IPS DF 19.7 (cell line): ENCODE results near the gene TPCN2.
"Not testable (repeated sequence)": the region's sequence is repeated elsewhere in the genome, so short reads cannot be mapped to it uniquely, and the experiment has no call there.

Experiments used
- DNase-seq: peaks from one replicate; pipeline ENCODE4 v3.0.0-alpha.2; 2013; ENCODE audit warnings: low read depth, low spot score

Gene TPCN2

GRCh38 chr11:69075421-69076128, 26.8 kb downstream of the TPCN2 start:
- no peak for DNase-seq

DNA sequence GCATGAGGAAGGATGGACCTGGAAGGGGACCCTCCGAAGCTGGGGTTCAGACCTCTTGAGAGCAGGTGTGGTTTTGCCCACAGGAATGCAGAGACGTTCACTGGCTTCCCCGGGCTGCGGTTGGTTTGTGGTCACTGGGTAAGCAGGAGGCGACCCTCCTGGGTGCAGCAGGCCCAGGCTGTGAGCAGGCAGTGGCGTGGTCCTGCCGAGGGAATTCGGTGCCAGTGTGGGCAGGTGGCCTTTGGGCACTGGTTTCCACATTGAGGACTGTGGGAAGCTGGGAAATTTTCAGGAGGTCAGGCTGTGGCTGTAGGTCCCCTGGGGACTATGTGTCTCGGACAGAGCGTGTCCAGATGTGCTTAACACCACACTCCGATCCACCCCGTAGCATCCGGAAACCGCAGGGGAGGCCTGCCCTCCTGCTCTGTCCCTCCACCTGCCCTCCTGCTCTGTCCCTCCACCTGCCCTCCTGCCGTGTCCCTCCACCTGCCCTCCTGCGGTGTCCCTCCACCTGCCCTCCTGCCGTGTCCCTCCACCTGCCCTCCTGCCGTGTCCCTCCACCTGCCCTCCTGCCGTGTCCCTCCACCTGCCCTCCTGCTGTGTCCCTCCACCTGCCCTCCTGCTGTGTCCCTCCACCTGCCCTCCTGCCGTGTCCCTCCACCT, 27.5 kb downstream of the TPCN2 start:
- DNase-seq, result no peak

DNA sequence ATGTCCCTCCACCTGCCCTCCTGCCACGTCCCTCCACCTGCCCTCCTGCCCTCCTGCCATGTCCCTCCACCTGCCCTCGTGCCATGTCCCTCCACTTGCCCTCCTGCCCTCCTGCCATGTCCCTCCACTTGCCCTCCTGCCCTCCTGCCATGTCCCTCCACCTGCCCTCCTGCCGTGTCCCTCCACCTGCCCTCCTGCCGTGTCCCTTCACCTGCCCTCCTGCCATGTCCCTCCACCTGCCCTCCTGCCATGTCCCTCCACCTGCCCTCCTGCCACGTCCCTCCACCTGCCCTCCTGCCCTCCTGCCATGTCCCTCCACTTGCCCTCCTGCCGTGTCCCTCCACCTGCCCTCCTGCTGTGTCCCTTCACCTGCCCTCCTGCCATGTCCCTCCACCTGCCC, 28.2 kb downstream of the TPCN2 start:
- DNase-seq, result not testable (repeated sequence)

GRCh38 chr11:69078508-69078907, 29.8 kb downstream of the TPCN2 start:
- no peak for DNase-seq

DNA sequence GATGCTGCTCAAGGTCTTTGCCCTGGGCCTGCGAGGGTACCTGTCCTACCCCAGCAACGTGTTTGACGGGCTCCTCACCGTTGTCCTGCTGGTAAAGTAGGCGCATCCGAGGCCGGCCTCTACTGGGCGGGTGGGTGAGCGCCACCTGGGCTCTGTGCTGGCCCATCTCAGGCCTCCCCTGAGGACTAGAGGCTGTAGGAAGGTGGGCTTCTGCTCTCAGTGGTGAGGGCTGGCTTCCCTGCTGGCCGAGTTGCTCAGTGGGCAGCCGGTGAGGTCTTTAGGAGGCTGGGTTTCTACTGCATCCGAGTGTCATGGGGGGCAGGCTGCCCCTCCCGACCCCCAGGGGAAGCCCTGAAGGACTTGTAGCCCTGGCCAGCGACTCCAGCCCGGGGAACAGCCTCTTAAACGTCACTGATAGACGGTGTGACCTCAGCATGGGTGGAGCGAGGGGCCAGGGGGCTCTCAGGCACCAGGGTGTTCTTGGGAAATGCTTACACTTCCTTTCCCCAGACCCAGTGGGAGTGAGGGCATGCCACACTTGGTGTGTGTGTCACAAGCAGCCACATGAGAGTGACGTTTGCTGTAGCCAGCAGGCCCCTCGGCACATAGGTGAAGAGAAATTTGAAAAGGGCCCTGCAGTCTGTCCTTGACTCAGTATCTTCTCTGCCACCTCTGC, 30.3 kb downstream of the TPCN2 start:
- DNase-seq, result no peak

DNA sequence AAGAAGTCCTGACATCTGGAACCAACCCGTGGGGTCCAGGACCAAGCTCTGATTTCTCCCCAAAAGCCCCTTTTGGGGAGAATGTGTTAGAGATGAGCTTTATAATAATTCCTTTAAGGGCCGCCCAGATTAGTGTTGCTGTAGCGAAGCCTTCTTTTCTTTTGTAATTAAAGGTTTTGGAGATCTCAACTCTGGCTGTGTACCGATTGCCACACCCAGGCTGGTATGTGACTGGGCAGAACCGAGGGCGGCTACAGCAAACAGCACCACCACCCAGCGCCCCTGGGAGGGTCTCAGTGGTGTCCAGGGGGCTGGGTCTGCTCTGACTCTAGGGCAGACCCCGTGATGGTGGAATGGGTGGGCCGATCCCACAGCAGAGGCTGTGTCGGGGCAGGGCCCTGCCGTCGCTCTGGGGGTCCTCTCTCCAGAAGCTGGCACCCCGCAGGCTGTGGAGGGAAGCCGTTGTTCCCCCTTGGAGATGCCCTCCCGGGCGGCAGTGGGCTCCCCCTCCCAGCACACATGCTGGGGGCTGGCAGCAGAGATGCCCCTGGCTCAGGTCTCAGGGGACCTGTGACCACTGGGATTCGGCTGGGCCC, 31.0 kb downstream of the TPCN2 start:
- no peak for DNase-seq

DNA sequence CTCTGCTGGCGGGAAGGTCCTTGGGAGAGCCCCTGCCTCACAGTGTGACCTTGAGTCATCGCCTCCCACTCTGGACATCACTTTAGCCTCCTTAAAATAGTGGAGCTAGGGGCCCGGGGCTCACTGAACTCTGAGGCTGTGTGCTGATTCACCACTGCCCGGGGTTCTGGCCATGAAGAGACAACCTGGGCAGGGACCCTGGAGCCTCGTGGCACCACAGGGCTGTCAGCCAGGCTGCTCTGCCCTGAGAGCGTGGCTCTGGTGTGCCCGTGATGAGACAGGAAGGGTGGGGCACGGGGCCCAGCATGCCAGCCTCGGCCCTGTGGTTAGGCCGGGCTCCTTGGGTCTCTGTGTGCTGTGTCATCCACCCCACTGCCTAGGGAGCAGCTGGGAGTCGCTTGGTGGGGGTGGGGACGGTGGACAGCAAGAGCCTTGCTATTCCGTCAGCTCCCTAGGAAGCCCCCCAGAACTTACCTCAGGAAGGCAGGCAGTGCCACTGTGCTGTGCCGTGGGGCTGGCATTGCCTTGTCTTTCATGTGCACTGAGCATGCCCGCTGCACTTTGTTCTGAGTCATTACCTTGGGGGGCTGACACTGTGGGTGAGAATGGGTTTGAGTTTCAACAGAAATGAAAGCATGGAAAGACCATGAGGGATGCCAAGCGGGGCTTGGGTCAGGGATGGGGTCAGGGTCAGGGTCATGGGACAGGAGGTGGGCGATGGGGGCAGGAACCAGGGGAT, 31.7 kb downstream of the TPCN2 start:
- no peak for DNase-seq

DNA sequence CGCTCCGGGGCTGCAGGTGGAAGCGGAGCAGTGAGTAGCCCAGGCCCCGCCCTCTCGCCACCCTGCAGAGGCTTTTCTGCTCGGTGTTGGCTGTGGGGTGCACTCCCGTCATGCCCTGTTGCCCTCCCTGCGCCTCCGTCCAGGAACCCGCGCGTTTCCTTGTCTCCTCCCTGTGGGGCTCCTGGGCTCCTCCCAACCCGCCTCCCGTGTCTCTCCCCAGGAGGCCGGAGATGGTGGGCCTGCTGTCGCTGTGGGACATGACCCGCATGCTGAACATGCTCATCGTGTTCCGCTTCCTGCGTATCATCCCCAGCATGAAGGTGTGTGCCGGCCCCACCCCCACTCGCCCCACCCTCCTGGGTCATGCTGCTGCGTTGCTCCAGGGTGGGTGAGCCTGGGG, 32.4 kb downstream of the TPCN2 start:
- DNase-seq, result no peak

DNA sequence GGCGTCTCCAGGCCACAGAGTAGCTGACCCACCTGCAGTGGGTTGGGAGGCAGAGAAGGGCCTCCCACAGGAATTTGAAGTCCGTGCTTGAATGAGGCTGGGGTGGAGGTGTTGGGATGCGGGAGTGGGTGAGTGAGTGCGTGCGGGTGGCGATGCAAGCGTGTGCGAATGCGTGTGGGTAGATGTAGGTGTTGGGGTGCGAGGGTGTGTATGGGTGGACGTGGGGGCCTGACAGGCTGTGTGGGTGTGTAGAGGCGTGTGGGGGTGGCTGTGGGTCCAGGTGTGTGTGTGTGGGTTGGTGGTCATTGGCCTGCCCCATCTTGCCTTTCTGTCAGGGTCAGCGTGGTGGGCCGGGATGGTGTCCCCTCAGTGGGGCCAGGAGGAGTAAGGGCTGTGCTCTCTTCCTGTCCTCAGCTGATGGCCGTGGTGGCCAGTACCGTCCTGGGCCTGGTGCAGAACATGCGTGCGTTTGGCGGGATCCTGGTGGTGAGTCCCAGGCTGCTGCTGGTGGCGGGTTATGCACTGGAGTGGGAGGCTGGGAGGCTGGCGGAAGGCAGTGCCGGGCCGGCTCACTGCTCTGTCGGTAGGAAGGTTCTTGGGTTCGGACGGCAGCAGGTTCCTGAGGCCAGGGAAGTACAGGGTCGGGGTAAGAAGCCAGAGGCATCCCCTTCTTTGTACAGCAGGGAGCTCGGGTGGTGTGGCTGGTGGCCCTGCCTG, 35.0 kb downstream of the TPCN2 start:
- no peak for DNase-seq

- no peak for DNase-seq
Measured at GRCh38 chr11:69084371-69084770, 35.6 kb downstream of the TPCN2 start.

DNA sequence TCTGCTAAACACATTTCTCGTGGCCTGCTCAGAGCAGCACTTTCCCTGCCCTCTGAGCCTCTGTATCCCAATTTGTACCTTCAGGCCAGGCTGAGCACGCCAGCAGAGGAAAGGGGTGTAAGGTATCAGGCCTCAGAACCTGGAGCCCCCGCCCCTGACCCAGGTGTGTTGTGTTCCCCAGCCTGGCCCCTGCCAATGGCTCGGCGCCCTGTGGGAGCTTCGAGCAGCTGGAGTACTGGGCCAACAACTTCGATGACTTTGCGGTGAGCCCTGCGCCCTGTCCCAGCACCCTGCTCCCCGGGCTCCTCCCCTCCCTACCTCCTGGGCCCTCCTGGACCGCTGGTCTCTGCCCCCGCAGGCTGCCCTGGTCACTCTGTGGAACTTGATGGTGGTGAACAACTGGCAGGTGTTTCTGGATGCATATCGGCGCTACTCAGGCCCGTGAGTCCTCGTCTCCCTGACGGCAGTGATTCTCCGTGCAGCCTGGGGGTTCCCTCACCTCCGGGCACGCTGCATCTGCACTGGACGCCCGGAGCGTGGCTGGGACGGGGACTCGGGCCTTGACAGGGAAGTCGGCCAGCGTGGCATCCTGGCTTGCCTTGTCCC, 36.9 kb downstream of the TPCN2 start:
- DNase-seq, result no peak

GRCh38 chr11:69086152-69087132, 37.7 kb downstream of the TPCN2 start:
- DNase-seq, result no peak

DNA sequence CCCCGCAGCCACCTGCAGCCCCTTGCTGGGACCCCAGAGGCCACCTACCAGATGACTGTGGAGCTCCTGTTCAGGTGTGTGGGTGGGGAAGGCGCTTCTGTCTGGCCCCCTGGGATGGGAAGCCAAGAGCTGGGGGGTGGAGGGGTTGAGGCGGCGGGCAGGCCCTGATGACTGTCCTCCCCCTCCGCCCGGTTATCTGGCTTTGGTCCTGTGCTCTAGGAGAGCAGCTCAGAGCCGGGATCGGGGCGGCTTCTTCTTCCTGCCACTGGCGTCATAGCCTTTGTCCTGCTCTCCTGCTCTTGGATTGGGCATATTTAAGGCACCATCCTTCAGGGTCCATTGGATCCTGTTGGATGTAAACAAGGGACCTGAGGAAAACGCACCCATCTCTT, 38.4 kb downstream of the TPCN2 start:
- DNase-seq, result no peak

GRCh38 chr11:69087811-69088210, 39.1 kb downstream of the TPCN2 start:
- DNase-seq, result no peak

GRCh38 chr11:69088676-69089146, 40.0 kb downstream of the TPCN2 start:
- DNase-seq, result peak; percentile 57

DNA sequence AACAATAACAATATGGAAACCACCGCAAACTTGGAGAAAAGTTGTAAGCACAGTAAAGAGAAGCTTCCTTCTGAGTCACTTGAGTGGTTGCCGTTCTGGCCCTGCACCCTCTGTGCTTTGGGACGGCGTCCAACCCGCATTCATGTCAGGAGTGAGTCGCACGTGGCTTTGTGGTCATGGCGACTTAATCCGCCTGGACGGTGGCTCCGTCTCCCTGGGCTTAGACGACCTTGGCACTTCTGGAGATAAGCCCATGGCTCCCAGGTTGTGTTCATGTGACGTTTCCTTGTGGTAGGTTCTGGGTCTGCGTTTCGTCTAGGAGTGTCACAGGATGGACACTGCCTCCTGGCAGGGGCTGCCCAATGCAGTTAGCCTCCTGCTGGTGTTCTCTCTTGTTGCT, 40.5 kb downstream of the TPCN2 start:
- no peak for DNase-seq

- DNase-seq, result no peak
Measured at GRCh38 chr11:69091638-69092165, 43.0 kb downstream of the TPCN2 start.

- DNase-seq, result no peak
Measured at GRCh38 chr11:69092263-69092662, 43.5 kb downstream of the TPCN2 start.

DNA sequence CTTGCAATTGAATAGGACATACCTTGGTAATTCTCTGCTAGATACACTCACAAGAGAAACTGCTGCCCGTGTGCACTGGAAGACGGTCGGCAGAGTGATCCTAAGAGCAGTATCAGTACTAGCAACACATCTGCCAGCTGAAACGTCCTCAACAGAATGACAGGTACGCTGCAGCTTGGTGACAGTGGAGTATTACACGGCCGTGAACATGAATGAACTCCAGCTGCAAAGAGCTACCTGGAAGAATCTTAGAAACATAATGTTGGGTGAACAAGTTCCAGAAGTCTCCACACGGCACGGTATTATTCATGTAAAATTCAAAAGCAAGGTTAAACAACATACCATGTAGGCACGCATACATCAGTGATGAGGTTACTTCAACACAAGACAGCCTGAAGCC, 44.4 kb downstream of the TPCN2 start:
- no peak for DNase-seq
